Right kidney (tissue), 1 donor: ENCODE measurements around the gene CHMP4B.
"Not testable (repeated sequence)": the region's sequence is repeated elsewhere in the genome, so short reads cannot be mapped to it uniquely, and the experiment has no call there.

Experiments used
- DNase-seq: peaks from one replicate; pipeline ENCODE4 v3.0.0-alpha.2; 2016

CHMP4B gene

DNA sequence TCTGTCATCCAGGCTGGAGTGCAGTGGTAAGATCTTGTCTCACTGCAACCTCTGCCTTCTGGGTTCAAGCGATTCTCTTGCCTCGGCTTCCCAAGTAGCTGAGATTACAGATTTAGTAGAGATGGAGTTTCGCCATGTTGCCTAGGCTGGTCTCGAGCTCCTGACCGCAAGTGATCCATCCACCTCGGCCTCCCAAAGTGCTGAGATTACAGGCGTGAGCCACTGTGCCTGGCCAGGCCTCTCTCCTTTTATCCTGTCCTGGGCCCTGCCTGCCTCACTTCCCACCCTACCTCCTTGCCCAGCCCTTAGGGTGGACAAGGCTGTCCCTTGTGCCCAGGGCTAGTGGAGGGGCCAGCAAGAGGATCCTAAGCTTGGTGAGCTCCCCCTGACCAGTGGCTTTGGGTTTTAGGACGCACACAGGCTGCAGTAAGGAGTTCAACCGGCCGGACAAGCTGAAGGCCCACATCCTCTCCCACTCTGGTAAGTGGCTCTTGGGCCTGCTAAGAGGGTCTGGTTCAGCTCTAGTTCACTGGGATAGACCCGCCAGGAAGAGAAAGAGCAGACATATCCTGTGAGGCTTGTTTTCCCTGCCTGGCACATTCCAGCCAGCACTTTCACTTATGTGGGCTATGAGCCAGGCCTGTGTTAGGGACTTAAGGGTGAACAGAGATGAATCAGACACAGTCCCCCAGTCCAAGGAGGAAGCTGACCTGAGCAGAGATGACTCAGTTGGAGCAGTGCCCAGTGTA is 21.9 kb upstream of the CHMP4B start:
- no peak for DNase-seq

DNA sequence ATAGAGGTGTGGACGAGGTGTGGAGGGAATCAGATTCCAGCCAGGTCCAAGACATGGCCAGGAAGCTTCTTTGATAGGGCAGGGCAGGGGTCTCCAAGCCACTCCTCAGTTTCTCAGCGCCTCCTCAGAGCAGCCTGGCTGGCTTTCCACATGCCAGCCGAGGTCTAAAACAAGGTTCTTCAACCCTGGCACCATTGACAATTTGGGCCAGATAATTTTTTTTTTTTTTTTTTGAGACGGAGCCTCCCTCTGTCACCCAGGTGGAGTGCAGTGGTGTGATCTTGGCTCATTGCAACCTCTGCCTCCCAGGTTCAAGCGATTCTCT is 21.3 kb upstream of the CHMP4B start:
- DNase-seq = no peak

GRCh38 chr20:33790566-33790965 is 20.6 kb upstream of the CHMP4B start:
- DNase-seq = no peak

DNA sequence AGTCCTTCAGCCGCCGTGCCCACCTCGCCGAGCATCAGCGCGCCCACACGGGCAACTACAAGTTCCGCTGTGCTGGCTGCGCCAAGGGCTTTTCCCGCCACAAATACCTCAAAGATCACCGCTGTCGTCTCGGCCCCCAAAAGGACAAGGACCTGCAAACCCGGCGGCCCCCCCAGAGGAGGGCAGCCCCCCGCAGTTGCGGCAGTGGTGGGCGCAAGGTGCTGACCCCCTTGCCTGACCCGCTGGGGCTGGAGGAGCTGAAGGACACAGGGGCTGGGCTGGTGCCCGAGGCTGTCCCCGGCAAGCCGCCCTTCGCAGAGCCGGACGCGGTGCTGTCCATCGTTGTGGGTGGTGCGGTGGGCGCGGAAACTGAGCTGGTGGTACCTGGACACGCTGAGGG is 20.1 kb upstream of the CHMP4B start:
- DNase-seq = no peak

GRCh38 chr20:33791540-33791939 is 19.6 kb upstream of the CHMP4B start:
- DNase-seq = no peak

- peak; percentile 25 for DNase-seq
Measured at GRCh38 chr20:33791959-33792597, 19.1 kb upstream of the CHMP4B start.

DNA sequence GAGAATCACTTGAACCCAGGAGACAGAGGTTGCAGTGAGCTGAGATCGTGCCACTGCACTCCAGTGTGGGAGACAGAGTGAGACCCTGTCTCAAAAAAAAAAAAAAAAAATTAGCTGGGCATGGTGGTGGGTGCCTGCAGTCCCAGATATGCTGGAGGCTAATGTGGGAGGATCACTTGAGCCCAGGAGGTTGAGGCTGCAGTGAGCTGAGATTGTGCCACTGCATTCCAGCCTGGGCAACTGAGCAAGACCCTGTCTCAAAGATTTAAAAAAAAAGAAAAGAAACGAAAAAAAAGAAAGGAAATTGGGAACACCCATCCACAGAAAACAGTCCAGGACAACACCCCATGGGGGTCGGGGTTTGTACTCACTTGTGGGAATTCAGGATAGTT is 18.6 kb upstream of the CHMP4B start:
- not testable (repeated sequence) for DNase-seq

- DNase-seq = peak; percentile 21
Measured at GRCh38 chr20:33793011-33793931, 17.9 kb upstream of the CHMP4B start.

DNA sequence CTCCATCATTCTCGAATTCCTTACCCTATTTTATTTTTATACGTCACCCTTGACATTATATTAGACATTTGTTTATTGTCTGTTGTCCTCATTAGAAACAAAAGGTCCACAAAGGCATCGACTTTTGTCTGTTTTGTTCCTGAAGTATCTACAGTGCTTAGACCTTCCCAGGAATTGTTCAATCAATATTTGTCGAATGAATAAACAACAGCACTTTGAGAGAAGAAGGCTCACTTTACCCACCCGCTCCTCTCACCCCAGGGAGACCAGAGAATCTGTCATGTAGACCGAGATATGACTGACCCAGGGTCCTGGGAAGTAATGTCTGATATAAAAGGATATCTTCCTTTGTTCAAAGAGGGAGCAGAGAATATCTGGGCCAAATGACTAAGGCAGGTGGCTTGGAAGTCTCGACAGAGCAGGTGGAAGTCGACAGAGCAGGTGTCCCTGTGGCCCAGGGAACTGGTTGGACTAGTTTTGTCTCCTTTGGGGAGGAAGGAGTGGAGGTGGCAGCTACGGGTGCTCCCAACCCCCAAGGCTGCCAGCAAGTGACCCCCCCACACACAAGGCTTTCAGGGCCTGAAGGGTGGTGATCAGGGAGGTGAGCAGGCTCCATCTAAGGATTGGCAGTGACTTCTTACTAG is 14.8 kb upstream of the CHMP4B start:
- DNase-seq = peak; percentile 21

GRCh38 chr20:33796907-33797544 is 14.1 kb upstream of the CHMP4B start:
- peak; percentile 16 for DNase-seq

DNA sequence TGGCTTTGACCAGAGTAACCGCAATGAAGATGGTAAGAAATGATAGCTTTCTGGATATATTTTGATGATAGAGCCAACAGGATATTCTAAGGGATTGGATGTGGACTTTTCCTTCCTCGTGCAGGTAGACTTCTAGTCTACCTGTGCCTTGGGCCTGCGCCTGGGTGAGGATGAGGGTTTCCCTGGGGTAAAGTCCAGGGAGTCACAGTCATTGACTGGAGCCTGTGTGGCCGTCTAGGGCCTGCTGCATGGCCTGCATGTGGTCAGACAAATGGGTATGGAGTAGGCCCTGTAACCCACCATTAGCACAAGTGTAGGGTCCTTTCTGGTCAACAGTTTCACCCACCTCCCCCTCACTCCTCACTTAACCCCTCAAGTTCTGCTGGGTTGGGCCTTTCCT is 12.7 kb upstream of the CHMP4B start:
- DNase-seq = no peak

GRCh38 chr20:33803921-33804337 is 7.2 kb upstream of the CHMP4B start:
- no peak for DNase-seq

DNA sequence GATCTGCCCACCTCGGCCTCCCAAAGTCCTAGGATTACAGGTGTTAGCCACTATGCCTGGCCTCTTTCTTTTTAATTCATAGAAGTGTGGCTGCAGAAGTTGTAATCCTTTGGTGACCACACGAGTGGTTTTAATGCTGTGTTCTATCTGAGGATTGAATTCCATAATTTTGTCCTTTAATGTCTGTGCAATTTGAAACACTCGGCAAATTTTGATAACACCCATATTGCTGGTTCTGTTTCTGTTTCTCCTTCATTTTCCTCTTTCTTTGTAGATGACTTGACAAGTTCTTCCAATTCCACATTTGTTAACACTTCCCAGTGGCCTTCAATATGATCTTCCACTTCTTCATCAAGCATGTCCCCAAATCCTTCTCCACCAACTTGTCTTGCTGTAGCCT is 2.8 kb upstream of the CHMP4B start:
- DNase-seq = no peak

GRCh38 chr20:33810259-33810658 is 889 bp upstream of the CHMP4B start:
- DNase-seq = no peak

- no peak for DNase-seq
Measured at GRCh38 chr20:33811776-33812151, 616 bp downstream of the CHMP4B start.

DNA sequence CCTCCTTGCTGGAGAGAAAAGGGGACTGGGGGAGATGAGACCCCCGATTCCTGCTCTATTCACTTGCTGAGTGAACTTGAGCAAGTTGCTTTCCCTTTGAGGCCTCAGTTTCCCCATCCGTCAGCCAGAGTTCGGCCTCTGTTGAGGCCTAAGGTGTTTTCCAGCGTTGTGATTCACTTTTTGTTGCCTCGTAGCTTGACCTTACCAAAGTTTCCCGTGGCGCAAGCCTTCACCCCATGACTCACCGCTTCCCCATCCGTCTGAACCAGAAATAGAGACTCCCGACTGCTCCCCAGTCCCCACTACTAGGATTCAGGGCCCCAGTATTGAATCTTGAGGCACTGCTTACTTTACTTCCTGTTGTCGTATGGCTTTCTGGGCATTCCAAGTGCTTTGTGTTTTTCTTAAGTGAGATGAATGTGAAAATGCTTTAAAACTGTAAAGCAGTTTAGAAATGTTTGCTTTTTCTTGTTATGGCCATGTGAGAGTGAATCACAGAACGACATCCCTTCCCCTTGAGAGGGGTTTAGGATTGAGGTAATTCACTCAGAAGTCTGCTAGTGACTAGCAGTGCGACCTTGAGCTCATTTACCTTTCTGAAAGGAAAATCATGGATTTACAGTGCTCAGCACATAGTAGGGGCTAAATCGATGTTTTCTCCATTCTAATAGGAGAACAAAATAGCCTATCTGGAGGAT is 1.2 kb downstream of the CHMP4B start:
- no peak for DNase-seq

- DNase-seq = peak; percentile 24
Measured at GRCh38 chr20:33812908-33813462, 1.8 kb downstream of the CHMP4B start.

DNA sequence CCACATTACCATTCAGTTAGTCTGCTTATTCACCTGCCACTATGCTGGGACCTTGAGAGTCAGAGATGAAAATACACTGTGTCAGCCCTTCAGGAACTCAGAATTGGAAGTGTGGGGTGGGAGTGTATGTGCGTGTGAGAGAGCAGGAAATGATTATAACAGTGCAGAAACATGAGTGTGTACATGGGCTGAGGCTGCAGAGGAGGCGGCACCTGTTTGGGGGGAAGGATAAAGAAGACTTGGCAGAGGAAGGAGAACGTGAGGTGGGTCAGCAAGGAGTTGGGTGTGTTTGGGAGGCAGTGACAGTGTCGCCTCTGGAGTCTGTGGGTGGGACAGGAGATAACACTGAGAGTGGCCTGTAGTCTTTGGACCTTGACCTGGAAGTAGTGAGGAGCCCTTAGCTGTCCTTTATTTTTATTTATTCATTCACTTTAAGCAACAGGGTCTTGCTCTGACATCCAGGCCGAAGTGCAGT is 3.1 kb downstream of the CHMP4B start:
- DNase-seq = no peak

DNA sequence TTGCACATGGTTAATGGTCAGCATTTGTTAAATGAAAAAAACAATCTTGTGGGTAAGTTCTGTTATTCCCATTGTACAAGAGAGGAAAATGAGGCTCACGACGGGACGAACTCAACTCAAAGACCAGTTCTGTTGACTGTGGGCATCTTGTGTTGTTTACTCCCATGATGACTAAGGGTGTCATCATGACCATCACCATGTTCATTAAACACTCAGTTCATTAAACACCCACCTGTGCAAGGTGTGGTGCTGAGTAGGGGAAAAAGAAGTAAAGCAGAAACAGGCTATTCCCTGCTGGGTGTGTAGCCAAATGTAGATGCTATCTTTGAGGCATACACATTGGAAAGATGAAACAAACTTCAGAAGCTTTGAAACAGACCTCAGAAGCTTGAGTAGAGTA is 4.5 kb downstream of the CHMP4B start:
- DNase-seq = no peak

GRCh38 chr20:33816191-33816590 is 5.0 kb downstream of the CHMP4B start:
- DNase-seq = no peak

- no peak for DNase-seq
Measured at GRCh38 chr20:33817411-33817810, 6.3 kb downstream of the CHMP4B start.
